HepG2 (cell line): ENCODE measurements around the gene YEATS4. TPM values are rescaled to one million over a fixed set of nuclear protein-coding genes. Genes with fewer than 3 reads are reported as not detected.
A peak's percentile ranks its signal among the peaks of the same experiment; 100 is the strongest.

Experiments
- GMEB2 ChIP-seq: IDR thresholded peaks from 2 replicates; pipeline ENCODE4 v1.6.1; 2016; ENCODE audit warnings: missing biosample characterization, missing genetic modification reagents, low read depth
- HMGXB3 ChIP-seq: sonication (generic); formaldehyde crosslinking; IDR thresholded peaks from 2 replicates; pipeline ENCODE4 v1.4.0; 2020; ENCODE audit warnings: missing genetic modification reagents, borderline replicate concordance
- HMGXB4 ChIP-seq, 2 experiments: sonication (generic) in 1 of 2; formaldehyde crosslinking in 1 of 2; IDR thresholded peaks; 2 replicates each; pipeline versions ENCODE4 v1.4.0 to v1.6.1; 2018 to 2020; ENCODE audit warnings: missing genetic modification reagents in 2 of 2, borderline replicate concordance in 1 of 2, low read depth in 1 of 2, mild to moderate bottlenecking in 1 of 2, missing biosample characterization in 1 of 2
- HOXA9 ChIP-seq: sonication (generic); formaldehyde crosslinking; IDR thresholded peaks from 2 replicates; pipeline ENCODE4 v1.8.1; 2022; ENCODE audit warnings: missing genetic modification reagents, mild to moderate bottlenecking, moderate library complexity, borderline replicate concordance
- MED13 ChIP-seq: sonication (generic); formaldehyde crosslinking; IDR thresholded peaks from 2 replicates; pipeline ENCODE4 v1.5.0; 2020; ENCODE audit warnings: missing genetic modification reagents
- NFRKB ChIP-seq: fragments of 450-650 bp; IDR thresholded peaks from 2 replicates; pipeline ENCODE4 v1.6.1; 2017
- NONO ChIP-seq, 2 experiments: fragments of 450-650 bp in 1 of 2; sonication (generic) in 1 of 2; formaldehyde crosslinking in 1 of 2; IDR thresholded peaks in 1 of 2; conservative IDR thresholded peaks in 1 of 2; 2 replicates each; pipeline versions ENCODE4 v1.6.1 to v1.8.0; 2017 to 2022; ENCODE audit warnings: mild to moderate bottlenecking in 1 of 2, missing genetic modification reagents in 1 of 2, moderate library complexity in 1 of 2
- NPAS2 ChIP-seq: sonication (generic); formaldehyde crosslinking; IDR thresholded peaks from 2 replicates; pipeline ENCODE4 v1.8.0; 2022; ENCODE audit warnings: mild to moderate bottlenecking, missing genetic modification reagents, borderline replicate concordance
- SOX5 ChIP-seq: IDR thresholded peaks from 2 replicates; pipeline ENCODE4 v1.6.1; 2016; ENCODE audit warnings: borderline replicate concordance
- TRIM22 ChIP-seq: fragments of 450-650 bp; IDR thresholded peaks from 2 replicates; pipeline ENCODE4 v1.6.1; 2017
- ZBTB3 ChIP-seq: sonication (generic); formaldehyde crosslinking; IDR thresholded peaks from 2 replicates; pipeline ENCODE4 v1.4.0; 2020; ENCODE audit warnings: low read depth, mild to moderate bottlenecking, moderate library complexity, missing genetic modification reagents, borderline replicate concordance
- ZNF18 ChIP-seq: sonication (generic); formaldehyde crosslinking; IDR thresholded peaks from 2 replicates; pipeline ENCODE4 v1.8.0; 2022; ENCODE audit warnings: mild to moderate bottlenecking, missing genetic modification reagents; ENCODE audit not compliant: insufficient replicate concordance
- ZNF367 ChIP-seq: sonication (generic); formaldehyde crosslinking; IDR thresholded peaks from 2 replicates; pipeline ENCODE4 v1.4.0; 2020; ENCODE audit warnings: missing genetic modification reagents, borderline replicate concordance
- ZNF501 ChIP-seq: sonication (generic); formaldehyde crosslinking; IDR thresholded peaks from 2 replicates; pipeline ENCODE4 v1.5.1; 2020; ENCODE audit warnings: mild to moderate bottlenecking, moderate library complexity, missing genetic modification reagents
- ZNF562 ChIP-seq: sonication (generic); formaldehyde crosslinking; IDR thresholded peaks from 2 replicates; pipeline ENCODE4 v1.8.0; 2022; ENCODE audit warnings: missing genetic modification reagents, borderline replicate concordance
- ZNF766 ChIP-seq: sonication (generic); formaldehyde crosslinking; IDR thresholded peaks from 2 replicates; pipeline ENCODE4 v1.5.0; 2020; ENCODE audit warnings: missing genetic modification reagents, borderline replicate concordance
- polyA plus RNA-seq, 8 experiments: library from polyadenylated mRNA; depleted of rRNA in 3 of 8; stranded (reverse) in 7 of 8; unstranded in 1 of 8; fragments of >200 nt; fragmentation: Illumina TruSeq in 4 of 8; extraction: Trizol in 4 of 8; gene quantifications; 2 replicates each; pipeline versions ENCODE4 v1.2.1 to v1.2.3, GENCODE V29; 2011 to 2016; ENCODE audit warnings: low read depth in 4 of 8, missing spikeins in 1 of 8, mixed read lengths in 1 of 8; ENCODE audit not compliant: insufficient read depth in 1 of 8
- total RNA-seq, 5 experiments: library from RNA; depleted of rRNA; stranded (reverse); fragments of >200 nt; fragmentation: Illumina TruSeq; extraction: Trizol; gene quantifications; 2 replicates each; pipeline ENCODE4 v1.2.3, GENCODE V29; 2016; ENCODE audit warnings: low read depth in 1 of 5

Gene YEATS4
- total and polyA plus RNA-seq, 2 of the 13 experiments (the other 11 are each of a cell fraction or from before 2014, with no cell fraction given), result 16.8 to 45.0 TPM

GRCh38 chr12:69354556-69355187 is 4.9 kb upstream of the YEATS4 start (continued):
- TF ChIP-seq ZNF501 (CRISPR knock-in tag), result no peak
- no peak for TF ChIP-seq NPAS2
- TF ChIP-seq HOXA9 (CRISPR knock-in tag), result peak; percentile 95
- no peak for TF ChIP-seq MED13 (CRISPR knock-in tag)
- no peak for TF ChIP-seq GMEB2 (CRISPR knock-in tag)
- no peak for TF ChIP-seq TRIM22
- peak; percentile 63; the same call in 1 of the 2 replicates for TF ChIP-seq HMGXB3
- peak in 1 of 2 experiments; percentile 46; a peak in 2 of 4 replicates for TF ChIP-seq HMGXB4 (CRISPR knock-in tag; IDR thresholded peaks at IDR 0.05; ENCODE audit: borderline replicate concordance in 1 of 2, low read depth in 1 of 2)
- peak; percentile 71; the same call in 1 of the 2 replicates for TF ChIP-seq SOX5
- no peak for TF ChIP-seq ZNF18 (CRISPR knock-in tag)
- TF ChIP-seq ZNF367 (CRISPR knock-in tag), result 0 out of 2 replicates have a peak, but pooled peaks have one; percentile 33
- peak; percentile 64; the same call in 1 of the 2 replicates for TF ChIP-seq ZNF562
- TF ChIP-seq NONO (IDR thresholded peaks at IDR 0.05), result no peak
- TF ChIP-seq NONO (CRISPR knock-in tag; conservative IDR thresholded peaks at IDR 0.05), result peak; percentile 84
- no peak for TF ChIP-seq NFRKB
- TF ChIP-seq ZBTB3, result no peak
- peak; percentile 62; the same call in 1 of the 2 replicates for TF ChIP-seq ZNF766 (CRISPR knock-in tag)
